GM21381 (cell line): ENCODE measurements around the gene PRPF38B.
A peak's percentile ranks its signal among the peaks of the same experiment; 100 is the strongest.
"Not testable (repeated sequence)": the region's sequence is repeated elsewhere in the genome, so short reads cannot be mapped to it uniquely, and the experiment has no call there.

Source experiments
- ATAC-seq: cut with Tn5 transposase; IDR thresholded peaks from one replicate; pipeline ENCODE4 v1.9.1; 2021; ENCODE audit warnings: mild to moderate bottlenecking, moderate library complexity; ENCODE audit not compliant: unreplicated experiment

Gene PRPF38B

DNA sequence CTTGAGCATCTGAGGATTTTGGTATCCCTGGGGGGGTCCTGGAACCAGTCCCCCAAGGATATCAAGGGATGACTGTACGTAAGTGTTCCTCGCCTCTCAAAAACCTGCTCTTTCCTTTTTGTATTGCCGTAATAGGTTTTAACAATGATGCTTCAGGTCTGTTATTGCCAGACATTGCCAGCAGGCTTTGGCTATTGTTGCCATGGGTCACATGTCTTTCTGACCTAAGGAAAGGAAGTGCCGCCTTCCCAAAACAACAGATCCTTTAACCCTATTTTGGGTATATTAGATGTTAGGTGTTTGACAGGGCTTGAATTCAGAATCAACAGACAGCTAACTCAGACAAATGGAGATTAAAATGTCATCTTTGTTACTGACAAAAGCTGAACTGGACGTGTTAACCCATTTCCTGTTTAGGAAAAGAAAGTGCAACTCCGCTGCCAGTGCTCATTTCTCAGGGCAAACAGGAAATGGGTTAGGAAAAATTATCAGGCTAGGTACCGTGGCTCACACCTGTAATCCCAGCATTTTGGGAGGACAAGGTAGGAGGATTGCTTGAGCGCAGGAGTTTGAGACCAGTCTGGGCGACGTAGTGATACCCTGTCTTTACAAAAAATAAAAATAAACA lies 12.4 kb upstream of the PRPF38B start:
- ATAC-seq, result no peak

DNA sequence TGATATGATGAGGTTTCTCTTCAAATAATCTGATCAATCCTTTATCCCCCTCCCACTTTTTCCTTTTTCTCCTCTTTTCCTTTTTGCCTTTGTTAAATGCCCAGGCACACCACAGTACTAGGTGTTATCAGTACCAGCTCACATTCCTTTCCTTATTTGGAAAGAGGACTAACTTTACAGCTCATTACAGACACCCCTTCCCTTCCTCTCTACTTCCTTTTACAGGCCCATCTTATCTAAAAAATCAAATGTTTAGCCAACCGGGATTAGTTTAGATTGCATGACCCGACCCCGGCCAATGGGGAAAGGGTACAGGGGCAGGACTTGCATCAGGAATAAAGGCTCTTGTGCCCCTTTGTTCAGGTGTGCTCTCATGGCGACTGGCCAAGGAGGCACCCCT lies 10.4 kb upstream of the PRPF38B start:
- ATAC-seq, result not testable (repeated sequence)

DNA sequence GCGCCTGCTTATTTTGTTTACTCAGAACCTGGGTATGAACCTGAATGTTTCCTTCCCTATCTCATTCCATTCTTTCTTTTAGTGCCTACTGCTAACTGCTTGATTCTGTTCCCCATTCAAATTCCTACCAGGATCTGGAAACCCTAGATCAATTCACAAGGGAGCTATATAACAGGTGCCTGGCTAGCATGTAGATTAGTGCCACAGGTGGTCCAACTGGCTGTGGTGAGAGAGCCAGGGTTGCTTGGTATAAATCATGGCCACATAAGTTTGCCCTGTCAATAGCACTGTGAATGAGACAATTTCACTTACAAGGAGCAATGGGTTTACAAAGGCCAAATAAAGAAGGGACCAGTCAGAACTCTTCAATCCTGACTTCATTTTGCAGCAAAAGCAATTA lies 6.6 kb upstream of the PRPF38B start:
- no peak for ATAC-seq

DNA sequence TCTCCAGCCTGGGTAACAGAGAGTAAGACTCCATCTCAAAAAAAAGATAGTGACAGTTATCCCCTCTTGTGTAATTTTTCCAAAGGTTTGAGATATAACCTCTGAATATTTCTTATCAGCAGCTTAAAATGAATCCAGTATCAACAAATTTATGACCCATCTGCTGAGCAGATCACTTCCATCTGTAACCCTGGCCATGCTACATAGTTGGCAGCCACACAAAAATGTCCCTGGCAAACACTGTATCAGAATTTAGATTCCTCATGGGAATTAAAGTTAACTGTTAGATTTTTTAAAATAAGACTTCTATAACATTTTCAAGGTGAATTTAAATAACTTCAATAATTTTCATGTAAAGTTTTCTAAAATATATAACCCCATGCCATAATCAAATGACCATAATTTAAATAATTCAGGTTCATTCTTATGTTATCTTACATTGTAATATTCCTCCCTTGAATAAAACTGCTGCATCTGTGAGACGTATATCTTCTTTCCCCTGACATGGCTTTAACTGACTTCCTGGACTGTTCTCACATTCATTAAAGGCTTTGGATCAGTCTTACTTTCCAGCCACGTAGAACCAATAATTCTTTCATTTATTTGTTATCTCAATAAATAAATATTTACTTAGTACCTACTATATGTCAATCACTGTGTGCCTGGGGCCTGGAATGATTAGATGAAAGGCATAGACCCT lies 5.3 kb upstream of the PRPF38B start:
- ATAC-seq, result no peak

DNA sequence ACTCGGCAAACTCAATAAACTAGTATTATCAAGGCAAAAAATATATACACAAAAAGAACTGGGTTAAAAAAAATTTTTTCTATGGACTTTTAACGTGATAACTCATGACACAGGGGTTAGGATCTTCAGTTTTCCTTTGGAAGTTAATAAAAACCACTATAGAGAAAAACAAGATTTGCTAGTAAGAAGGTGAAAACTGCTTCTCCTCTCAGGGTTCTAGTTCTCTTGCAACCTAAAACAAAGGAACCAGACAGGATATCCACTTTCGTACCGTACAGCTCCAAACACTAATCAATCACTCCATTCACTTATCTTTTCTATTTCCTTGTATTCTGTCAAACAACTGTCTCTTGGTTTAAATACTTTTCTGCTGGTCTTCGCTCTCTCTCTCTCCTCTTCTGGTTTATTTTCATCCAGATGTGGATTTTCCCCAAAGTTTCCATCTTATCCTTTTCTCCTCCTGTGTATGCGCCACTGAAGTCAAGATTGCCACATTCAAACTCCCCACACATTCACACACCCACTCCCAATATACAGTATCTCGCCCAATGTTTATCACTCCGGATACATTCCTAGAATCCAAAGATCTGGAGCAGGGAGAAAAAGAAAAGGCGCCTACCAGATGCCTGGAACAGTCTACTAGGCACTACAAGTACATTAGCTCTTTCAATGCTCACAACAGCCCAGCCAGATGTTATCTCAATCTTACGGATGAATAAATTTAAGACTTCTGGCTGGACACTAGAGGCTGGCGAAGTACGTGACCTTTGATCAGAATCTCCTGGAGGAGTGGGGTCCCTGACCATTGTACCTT lies 775 bp upstream of the PRPF38B start:
- ATAC-seq, result no peak

DNA sequence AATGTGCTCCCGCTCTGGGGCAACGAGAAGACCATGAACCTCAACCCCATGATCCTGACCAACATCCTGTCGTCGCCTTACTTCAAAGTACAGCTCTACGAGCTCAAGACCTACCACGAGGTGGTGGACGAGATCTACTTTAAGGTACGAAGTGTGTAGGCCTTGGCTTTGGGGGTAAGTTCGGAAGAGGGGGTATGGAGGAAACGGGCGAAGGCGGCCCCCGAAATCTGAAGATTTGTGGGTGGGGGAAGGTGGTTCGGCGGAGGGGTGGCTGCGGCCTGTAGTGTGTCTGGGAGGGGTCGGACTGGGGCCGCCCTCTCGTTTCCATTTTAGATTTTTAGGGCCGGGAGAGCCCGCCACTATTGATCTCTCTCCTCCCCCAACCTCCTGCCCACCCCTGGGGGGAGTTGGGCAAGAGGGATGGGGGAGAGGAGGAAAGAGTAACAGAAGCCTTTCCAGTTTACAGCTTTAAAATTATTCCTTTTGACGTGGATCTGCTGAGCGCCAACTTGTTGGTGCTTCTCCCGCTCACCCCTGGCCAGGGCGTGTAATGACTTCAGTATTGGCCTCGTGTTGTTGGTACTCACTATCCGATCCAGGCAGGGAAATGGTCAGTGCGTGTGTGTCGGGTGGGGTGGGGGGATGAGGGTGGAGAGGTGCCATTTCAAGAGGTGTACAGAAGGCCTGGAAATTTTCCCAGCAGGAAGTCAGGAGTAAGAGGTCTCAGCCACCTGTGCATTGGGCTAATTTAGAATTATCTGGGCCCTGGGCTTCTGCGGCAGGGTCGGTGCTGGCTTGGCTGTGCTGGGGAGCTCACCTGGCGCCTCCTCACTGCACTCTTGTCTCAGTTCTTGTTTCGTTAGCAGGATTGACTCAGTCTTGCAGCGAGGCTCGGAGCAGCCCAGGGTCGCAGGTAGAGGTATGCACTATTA lies 880 bp downstream of the PRPF38B start:
- peak; percentile 59 for ATAC-seq

DNA sequence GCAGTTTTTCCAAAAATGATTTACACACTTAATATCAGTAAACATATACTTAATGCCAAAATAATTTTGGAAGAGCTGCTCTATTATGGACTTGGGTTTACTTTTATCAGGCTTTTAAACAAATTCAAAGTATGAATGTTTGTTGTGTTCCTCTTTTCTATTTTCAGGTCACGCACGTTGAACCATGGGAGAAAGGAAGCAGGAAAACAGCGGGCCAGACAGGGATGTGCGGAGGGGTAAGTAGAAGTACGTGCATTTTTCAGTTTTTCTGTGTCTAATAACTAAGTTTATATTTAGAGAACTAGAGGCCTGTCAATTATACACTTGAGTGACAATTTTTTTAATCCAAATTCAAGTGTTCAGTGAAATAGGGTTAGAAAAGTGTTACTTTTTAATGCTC lies 3.4 kb downstream of the PRPF38B start:
- ATAC-seq, result no peak

DNA sequence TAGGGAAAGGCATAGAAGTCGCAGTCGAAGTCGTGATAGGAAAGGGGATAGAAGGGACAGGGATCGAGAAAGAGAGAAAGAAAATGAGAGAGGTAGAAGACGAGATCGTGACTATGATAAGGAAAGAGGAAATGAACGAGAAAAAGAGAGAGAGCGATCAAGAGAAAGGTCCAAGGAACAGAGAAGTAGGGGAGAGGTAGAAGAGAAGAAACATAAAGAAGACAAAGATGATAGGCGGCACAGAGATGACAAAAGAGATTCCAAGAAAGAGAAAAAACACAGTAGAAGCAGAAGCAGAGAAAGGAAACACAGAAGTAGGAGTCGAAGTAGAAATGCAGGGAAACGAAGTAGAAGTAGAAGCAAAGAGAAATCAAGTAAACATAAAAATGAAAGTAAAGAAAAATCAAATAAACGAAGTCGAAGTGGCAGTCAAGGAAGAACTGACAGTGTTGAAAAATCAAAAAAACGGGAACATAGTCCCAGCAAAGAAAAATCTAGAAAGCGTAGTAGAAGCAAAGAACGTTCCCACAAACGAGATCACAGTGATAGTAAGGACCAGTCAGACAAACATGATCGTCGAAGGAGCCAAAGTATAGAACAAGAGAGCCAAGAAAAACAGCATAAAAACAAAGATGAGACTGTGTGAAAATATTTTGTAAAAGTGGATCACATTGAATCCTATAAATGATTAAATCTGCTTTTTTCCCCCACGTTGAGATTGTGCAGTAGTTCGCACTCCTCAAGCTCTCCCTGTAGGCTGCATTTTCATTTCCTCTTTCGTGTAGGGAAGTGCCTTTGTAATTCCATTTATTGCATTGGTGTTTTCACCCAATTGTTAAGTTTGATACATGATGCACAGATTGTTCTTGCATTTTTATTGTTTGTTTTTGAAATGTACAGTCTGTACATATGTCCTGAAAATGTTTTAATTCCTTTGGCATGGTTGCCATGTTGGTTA lies 7.5 kb downstream of the PRPF38B start:
- no peak for ATAC-seq

DNA sequence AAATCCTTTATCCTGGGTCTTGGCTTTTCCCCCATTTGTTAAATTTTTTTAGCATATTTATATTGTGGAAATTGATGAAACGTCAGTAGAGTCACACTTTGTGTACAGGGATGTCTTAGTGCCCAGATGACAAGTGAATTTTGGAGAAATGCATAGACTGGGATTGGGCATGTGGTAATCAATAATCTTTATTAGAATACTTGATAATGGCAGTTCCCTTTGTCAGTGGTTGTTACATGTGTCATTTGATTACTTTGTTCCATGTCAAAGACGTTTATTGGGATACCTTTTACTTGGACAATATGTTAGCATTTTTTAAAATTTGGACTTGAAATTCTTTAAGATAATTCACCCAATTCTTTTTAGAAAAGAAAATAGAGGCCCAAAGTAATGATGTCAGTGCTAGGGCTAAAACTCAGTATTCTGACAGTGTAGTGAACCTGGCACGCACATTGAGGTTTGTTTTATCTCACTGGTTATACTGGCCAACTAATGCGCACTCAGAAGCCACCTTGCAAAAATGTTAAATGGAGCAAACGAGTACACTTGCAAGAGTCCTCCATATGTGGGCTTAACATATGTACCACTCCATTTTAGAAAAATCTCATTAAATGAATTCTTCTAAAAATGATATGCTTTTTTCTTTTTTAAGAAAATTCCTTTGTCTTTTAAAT lies 9.2 kb downstream of the PRPF38B start:
- ATAC-seq, result no peak

DNA sequence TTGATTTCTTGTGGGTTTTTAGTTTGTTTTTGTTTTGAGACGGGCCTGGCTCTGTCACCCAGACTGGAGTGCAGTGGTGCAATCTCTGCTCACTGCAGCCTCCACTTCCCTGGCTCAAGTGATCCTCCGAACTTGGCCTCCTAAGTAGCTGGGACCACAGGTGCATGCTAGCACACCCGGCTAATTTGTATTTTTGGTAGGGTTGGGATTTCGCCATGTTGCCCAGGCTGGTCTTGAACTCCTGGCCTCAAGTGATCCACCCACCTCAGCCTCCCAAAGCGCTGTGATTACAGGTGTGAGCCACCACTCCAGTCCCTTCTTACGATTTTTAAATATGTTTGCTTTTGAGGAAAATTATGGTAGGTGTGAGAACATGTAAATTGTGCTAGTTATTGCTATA lies 10.0 kb downstream of the PRPF38B start:
- ATAC-seq, result not testable (repeated sequence)

DNA sequence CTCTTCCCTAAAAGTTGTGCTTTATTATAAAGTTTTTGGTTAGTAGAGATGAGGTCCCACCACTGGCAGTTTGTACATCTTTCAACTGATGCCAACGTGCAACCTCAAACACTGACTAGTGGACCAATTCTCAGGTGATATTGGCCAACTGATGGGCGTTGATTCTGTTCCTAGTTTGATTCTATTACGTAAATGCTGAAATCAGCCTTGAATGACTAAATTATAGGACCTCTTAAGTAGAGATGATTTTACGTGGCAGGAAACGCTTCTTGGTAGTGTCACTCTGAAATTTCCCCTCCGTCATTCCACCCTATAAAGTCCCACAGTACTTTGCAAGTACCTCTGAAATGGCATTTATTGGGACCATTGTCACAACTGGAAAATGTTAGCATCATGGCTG lies 11.8 kb downstream of the PRPF38B start:
- no peak for ATAC-seq

DNA sequence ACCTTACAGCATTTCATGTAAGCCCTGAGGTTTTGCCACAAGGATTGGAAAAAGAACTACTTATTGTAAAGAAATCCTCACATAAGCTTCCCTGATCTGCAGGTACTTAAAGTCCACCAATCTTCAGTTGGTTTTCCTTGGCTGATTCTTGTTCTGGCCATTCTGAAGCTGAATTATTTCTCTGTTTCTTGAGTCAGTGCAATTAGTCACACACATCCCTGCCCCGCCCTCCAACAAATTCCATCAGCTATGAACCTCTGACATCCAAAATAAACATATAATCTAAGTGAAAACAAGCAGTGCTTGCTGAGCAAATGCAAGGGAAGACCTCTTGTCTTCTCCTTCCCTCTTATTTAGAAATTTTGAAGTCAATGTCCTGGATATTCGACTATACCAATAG lies 12.4 kb downstream of the PRPF38B start:
- no peak for ATAC-seq

DNA sequence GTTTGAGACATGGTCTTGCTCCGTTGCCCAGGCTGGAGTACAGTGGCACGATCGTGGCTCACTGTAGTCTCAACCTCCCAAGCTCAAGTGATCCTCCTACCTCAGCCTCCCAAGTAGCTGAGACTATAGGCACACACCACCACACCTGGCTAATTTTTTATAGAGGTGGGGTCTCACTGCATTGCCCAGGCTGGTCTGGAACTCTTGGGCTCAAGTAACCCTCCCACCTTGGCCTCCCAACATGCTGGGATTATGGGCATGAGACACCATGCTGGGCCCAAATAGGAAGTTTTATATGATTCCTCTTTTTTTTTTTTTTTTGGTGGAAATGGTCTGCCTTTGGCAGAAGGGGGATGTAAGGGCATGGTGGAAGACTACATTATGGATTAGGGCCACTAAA lies 14.5 kb downstream of the PRPF38B start:
- ATAC-seq, result no peak

DNA sequence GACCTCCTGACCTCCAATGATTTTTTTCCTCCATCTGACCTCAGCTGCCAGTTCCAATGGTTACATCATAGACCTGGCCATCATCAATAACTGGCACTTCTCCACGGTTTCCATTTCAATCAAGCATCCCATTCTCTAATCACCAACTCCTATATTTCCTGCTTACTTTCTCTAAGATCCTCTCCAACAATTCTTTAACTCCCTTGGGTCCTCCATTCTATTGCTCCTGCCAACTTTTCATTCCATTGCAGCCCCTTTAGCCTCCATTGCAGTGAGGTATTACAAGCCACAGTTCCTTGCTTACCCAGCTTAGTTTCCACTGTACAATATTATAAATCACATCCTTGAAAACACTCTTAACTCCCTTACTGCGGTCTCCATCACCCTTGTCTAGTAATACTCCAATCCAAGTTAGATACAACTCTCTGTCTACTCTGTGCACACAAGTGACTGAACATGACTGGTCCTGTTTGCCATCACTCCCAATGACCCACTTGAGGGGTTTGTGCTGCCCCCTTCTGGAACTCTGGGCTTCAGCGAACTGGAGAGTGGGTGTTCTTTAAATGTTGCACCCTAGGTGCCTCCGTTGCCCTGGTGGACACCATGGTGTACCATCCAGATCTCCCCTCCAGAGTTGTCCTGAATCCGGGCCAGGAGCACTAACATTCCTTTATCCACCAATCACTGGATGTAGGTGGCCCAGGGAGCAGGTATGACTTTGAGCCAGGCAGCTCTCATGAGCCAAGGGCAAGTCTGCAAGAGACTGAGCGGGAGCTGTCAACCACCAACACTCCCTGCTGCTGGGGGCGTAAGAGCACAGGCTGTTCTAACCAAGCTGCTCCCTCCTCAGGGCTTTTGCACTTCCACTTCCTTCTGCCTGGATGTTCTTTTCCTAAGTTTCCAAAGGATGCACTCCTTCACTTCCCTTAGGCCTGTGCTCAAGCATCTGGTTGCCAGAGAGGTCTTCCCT lies 16.9 kb downstream of the PRPF38B start:
- peak; percentile 51 for ATAC-seq

DNA sequence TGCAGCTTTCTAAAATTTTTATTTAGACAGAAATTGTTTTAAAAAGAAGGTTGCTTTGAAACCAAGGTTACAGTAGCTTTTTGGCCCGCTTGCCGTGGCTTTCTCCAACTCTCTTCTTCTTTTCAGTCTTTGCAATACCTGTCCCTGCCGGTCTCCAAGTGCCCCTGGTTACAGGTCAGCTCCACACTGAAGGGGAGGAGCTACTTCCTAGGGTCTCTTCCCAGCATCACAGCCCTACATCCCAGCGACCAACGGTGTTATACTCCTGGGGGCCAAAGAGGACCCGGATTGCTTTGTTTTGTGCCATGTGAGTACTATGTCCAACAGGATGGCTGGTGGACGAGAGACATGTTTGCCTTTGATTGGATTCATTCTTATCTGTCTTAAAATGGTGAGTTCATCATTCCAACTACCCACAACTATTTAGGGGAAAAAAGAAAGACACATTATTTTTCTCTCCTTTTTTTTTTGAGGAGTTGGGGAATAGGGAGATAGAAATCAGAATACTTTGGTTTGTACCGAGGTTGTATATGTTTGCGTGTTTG lies 20.6 kb downstream of the PRPF38B start, which contains the start of gene FNDC7:
FNDC7 (plus strand) TSS at position 303 of the 545 bp plus-strand sequence; CDS start at position 329, 26 bp downstream.
- ATAC-seq, result no peak

DNA sequence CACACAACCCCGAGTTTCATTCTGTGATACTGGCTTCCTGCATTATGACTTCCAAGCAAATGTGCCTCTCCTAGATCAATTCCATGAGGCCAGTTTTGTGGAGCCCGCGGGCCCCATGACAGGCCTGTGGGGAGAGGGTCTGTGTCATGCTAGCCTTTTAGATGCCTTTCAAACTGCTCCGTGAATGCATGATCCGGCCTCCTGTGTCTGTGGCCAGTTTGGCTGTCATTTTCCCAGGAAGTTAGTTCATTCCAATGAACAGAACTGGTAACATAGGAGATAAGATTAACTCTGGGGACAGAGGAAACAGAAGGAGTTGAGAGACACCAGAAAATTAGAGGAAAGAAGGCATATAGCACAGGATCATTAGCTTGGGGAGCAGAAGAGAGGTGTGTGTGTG lies 23.8 kb downstream of the PRPF38B start:
- no peak for ATAC-seq

DNA sequence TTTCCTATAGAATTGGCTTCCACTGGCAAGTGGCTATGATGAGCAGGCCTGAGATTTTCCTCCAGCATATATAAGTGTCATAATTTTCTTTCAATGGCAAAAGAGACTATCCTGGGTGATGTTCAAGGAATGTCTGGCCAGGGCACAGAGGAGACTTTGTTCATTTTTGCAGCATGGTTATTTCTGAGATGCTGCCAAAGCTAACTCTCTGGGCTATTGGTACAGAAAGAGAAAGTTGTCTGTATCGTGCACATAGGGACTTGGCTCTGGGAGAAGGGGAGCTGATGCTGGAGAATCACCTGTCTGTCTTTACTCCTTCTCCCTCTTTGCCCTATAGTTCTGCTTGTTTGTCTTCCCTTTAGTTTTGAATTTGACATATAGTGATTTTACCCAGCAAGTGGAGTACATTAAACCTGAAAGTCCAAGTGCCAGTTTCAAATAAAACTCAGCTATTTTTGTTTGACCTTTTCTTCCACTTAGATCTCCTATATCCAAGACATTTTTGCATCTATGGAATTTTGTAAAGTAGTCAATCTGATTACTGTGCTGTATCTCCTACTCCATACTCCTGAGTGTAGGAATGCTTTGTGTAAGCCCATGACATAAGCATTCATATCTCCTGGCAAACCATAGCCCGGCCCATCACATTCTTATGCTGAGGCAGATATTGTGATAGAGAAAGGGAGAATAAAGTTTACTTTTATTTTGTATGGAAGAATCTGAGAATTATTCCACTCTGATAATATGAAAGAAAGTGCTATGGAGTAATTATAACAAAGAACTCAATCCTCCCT lies 24.5 kb downstream of the PRPF38B start:
- ATAC-seq, result no peak
